GM18873 (cell line): ENCODE results near the gene GLCE.
"Not testable (repeated sequence)": the region's sequence is repeated elsewhere in the genome, so short reads cannot be mapped to it uniquely, and the experiment has no call there.

Source experiments
- ATAC-seq: cut with Tn5 transposase; IDR thresholded peaks from one replicate; pipeline ENCODE4 v1.9.1; 2021; ENCODE audit warnings: mild to moderate bottlenecking, moderate library complexity, moderate number of reproducible peaks; ENCODE audit not compliant: unreplicated experiment, low FRiP score

The GLCE gene

GRCh38 chr15:69134791-69135190 lies 25.6 kb upstream of the GLCE start:
- no peak for ATAC-seq

GRCh38 chr15:69135499-69135898 lies 24.9 kb upstream of the GLCE start:
- ATAC-seq = no peak

GRCh38 chr15:69138963-69139362 lies 21.5 kb upstream of the GLCE start:
- no peak for ATAC-seq

- no peak for ATAC-seq
These were observed 20.1 kb upstream of the GLCE start for GRCh38 chr15:69140306-69140705.

- no peak for ATAC-seq
These were observed 19.1 kb upstream of the GLCE start for GRCh38 chr15:69141286-69141701.

GRCh38 chr15:69141833-69142232 lies 18.6 kb upstream of the GLCE start:
- ATAC-seq = no peak

- ATAC-seq = no peak
These were observed 16.5 kb upstream of the GLCE start for GRCh38 chr15:69143756-69144436.

- ATAC-seq = no peak
These were observed 15.9 kb upstream of the GLCE start for GRCh38 chr15:69144530-69144929.

GRCh38 chr15:69145149-69145693 lies 15.2 kb upstream of the GLCE start:
- ATAC-seq = no peak

- ATAC-seq = no peak
These were observed 14.5 kb upstream of the GLCE start for GRCh38 chr15:69145694-69146492.

- ATAC-seq = no peak
These were observed 13.6 kb upstream of the GLCE start for GRCh38 chr15:69146724-69147435.

GRCh38 chr15:69148465-69148864 lies 12.0 kb upstream of the GLCE start:
- ATAC-seq = no peak

GRCh38 chr15:69149163-69149562 lies 11.3 kb upstream of the GLCE start:
- ATAC-seq = no peak

GRCh38 chr15:69149803-69150202 lies 10.6 kb upstream of the GLCE start:
- ATAC-seq = no peak

GRCh38 chr15:69150336-69150735 lies 10.1 kb upstream of the GLCE start:
- ATAC-seq = no peak

GRCh38 chr15:69150841-69151240 lies 9.6 kb upstream of the GLCE start:
- no peak for ATAC-seq

GRCh38 chr15:69153046-69153445 lies 7.4 kb upstream of the GLCE start:
- no peak for ATAC-seq

GRCh38 chr15:69153587-69153986 lies 6.8 kb upstream of the GLCE start:
- ATAC-seq = not testable (repeated sequence)

GRCh38 chr15:69154078-69154477 lies 6.4 kb upstream of the GLCE start:
- no peak for ATAC-seq

- no peak for ATAC-seq
These were observed 5.8 kb upstream of the GLCE start for GRCh38 chr15:69154684-69155083.

- no peak for ATAC-seq
These were observed 3.6 kb upstream of the GLCE start for GRCh38 chr15:69156736-69157381.
